ENCODE data around the gene CMSS1.

DNA sequence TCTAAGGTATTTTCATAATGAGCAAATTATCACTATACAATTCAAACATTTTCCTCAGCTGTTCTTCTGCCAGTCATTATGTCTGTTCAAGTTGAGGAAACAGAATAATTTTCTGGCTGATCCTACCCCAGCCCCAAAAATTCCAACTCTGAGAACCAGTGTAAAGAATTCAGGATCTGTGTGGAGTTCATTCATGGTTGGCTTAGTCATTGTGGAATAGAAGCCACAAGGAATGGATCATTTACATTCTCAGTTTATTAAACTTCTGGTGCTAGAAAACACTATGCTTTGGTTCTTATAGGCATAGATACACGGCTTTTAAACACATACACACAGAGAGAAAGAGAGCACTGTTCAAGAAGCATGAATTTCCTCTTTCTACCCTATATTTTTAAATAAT lies 134.6 kb downstream of the CMSS1 start:
- TF ChIP-seq, protein P1, sequence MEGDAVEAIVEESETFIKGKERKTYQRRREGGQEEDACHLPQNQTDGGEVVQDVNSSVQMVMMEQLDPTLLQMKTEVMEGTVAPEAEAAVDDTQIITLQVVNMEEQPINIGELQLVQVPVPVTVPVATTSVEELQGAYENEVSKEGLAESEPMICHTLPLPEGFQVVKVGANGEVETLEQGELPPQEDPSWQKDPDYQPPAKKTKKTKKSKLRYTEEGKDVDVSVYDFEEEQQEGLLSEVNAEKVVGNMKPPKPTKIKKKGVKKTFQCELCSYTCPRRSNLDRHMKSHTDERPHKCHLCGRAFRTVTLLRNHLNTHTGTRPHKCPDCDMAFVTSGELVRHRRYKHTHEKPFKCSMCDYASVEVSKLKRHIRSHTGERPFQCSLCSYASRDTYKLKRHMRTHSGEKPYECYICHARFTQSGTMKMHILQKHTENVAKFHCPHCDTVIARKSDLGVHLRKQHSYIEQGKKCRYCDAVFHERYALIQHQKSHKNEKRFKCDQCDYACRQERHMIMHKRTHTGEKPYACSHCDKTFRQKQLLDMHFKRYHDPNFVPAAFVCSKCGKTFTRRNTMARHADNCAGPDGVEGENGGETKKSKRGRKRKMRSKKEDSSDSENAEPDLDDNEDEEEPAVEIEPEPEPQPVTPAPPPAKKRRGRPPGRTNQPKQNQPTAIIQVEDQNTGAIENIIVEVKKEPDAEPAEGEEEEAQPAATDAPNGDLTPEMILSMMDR (IDR thresholded peaks at IDR 0.05), result no peak
- no peak for TF ChIP-seq POLR2A (IDR thresholded peaks at IDR 0.05)
